Mammary epithelial cell (primary cell): Measurements from ENCODE around the gene AOC2.

Experiments used
- EZH2 ChIP-seq: IDR thresholded peaks from 2 replicates; pipeline ENCODE4 v1.6.1; 2012; ENCODE audit warnings: low read length, inconsistent platforms, borderline replicate concordance
- TF ChIP-seq, protein P1 (sequence below), 2 donors: IDR thresholded peaks in 1 of 2; conservative IDR thresholded peaks in 1 of 2; 2 replicates each; pipeline ENCODE4 v1.5.1; 2011 to 2012; ENCODE audit warnings: inconsistent platforms in 2 of 2, low read length in 2 of 2, mild to moderate bottlenecking in 2 of 2, control low read depth in 1 of 2, low read depth in 1 of 2; ENCODE audit not compliant: insufficient read depth in 1 of 2; ENCODE audit errors: extremely low read depth in 1 of 2

DNA sequence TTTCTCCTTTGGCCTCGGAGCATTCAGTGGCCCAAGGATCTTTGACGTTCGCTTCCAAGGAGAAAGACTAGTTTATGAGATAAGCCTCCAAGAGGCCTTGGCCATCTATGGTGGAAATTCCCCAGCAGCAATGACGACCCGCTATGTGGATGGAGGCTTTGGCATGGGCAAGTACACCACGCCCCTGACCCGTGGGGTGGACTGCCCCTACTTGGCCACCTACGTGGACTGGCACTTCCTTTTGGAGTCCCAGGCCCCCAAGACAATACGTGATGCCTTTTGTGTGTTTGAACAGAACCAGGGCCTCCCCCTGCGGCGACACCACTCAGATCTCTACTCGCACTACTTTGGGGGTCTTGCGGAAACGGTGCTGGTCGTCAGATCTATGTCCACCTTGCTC, 8.0 kb downstream of the AOC2 start:
- no peak for TF ChIP-seq EZH2
- TF ChIP-seq, protein P1, sequence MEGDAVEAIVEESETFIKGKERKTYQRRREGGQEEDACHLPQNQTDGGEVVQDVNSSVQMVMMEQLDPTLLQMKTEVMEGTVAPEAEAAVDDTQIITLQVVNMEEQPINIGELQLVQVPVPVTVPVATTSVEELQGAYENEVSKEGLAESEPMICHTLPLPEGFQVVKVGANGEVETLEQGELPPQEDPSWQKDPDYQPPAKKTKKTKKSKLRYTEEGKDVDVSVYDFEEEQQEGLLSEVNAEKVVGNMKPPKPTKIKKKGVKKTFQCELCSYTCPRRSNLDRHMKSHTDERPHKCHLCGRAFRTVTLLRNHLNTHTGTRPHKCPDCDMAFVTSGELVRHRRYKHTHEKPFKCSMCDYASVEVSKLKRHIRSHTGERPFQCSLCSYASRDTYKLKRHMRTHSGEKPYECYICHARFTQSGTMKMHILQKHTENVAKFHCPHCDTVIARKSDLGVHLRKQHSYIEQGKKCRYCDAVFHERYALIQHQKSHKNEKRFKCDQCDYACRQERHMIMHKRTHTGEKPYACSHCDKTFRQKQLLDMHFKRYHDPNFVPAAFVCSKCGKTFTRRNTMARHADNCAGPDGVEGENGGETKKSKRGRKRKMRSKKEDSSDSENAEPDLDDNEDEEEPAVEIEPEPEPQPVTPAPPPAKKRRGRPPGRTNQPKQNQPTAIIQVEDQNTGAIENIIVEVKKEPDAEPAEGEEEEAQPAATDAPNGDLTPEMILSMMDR (conservative IDR thresholded peaks at IDR 0.05 in 1 of 2, IDR thresholded peaks at IDR 0.05 in 1 of 2; ENCODE audit: extremely low read depth in 1 of 2, insufficient read depth in 1 of 2, low read depth in 1 of 2, low read length in 2 of 2), result no peak
